HL-60 (cell line): ENCODE results near the gene DNMT3A.

ENCODE experiments used
- DNase-seq, 2 experiments: peaks; one replicate each; pipeline ENCODE4 v3.0.0-alpha.2; 2010 to 2020; ENCODE audit warnings: low read depth in 1 of 2, low spot score in 1 of 2
- H3K27ac ChIP-seq: fragments of 250-450 bp; sonication (Bioruptor Pico); replicated peaks from 2 replicates; pipeline ENCODE4 v1.5.1; 2020; ENCODE audit warnings: mild to moderate bottlenecking, moderate library complexity
- H3K27me3 ChIP-seq: fragments of 250-450 bp; sonication (Bioruptor Pico); 2 replicates; pipeline ENCODE4 v1.5.1; 2021; ENCODE audit warnings: mild to moderate bottlenecking, moderate library complexity; ENCODE audit not compliant: insufficient read depth, poor library complexity, severe bottlenecking
- H3K4me3 ChIP-seq: replicated peaks from 2 replicates; pipeline ENCODE4 v1.5.1; 2011; ENCODE audit warnings: mild to moderate bottlenecking, control low read depth, low read length; ENCODE audit not compliant: insufficient read depth
- GABPA ChIP-seq: IDR thresholded peaks from 2 replicates; pipeline ENCODE4 v1.6.1; 2012; ENCODE audit warnings: low read depth
- POLR2AphosphoS5 ChIP-seq: IDR thresholded peaks from 2 replicates; pipeline ENCODE4 v1.6.1; 2012; ENCODE audit warnings: low read depth
- SPI1 ChIP-seq: IDR thresholded peaks from 2 replicates; pipeline ENCODE4 v1.6.1; 2012; ENCODE audit warnings: low read depth, mild to moderate bottlenecking, borderline replicate concordance
- TF ChIP-seq, protein P1 (sequence below): IDR thresholded peaks from one replicate; pipeline ENCODE4 v1.5.1; 2011; ENCODE audit warnings: low read length, control low read depth, inconsistent platforms; ENCODE audit not compliant: insufficient read depth
- TF ChIP-seq, protein P2 (sequence below): IDR thresholded peaks from 2 replicates; pipeline ENCODE4 v1.6.1; 2012; ENCODE audit warnings: low read depth; ENCODE audit not compliant: insufficient replicate concordance

Gene DNMT3A

DNA sequence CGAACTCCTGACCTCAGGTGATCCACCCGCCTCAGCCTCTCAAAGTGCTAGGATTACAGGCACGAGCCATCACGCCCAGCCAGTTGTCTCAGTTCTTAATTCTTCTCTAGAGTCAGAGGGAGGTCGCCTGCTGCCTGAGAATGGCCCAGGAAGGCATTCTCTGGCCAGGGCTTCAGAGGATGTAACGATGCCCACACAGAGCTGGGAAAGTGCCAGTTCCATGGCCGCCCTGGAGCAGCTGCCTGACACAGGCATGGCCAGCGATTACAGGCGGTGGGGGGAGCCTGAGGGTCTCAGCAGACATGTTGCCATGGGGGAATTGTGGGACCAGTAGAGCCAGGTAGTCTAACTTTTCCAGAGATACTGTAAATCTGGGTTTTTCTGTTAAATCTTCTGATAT lies 25.6 kb upstream of the DNMT3A start:
- TF ChIP-seq SPI1 (no peak), POLR2AphosphoS5 (no peak), GABPA (no peak)
- TF ChIP-seq, protein P1, sequence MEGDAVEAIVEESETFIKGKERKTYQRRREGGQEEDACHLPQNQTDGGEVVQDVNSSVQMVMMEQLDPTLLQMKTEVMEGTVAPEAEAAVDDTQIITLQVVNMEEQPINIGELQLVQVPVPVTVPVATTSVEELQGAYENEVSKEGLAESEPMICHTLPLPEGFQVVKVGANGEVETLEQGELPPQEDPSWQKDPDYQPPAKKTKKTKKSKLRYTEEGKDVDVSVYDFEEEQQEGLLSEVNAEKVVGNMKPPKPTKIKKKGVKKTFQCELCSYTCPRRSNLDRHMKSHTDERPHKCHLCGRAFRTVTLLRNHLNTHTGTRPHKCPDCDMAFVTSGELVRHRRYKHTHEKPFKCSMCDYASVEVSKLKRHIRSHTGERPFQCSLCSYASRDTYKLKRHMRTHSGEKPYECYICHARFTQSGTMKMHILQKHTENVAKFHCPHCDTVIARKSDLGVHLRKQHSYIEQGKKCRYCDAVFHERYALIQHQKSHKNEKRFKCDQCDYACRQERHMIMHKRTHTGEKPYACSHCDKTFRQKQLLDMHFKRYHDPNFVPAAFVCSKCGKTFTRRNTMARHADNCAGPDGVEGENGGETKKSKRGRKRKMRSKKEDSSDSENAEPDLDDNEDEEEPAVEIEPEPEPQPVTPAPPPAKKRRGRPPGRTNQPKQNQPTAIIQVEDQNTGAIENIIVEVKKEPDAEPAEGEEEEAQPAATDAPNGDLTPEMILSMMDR = no peak
- TF ChIP-seq, protein P2, sequence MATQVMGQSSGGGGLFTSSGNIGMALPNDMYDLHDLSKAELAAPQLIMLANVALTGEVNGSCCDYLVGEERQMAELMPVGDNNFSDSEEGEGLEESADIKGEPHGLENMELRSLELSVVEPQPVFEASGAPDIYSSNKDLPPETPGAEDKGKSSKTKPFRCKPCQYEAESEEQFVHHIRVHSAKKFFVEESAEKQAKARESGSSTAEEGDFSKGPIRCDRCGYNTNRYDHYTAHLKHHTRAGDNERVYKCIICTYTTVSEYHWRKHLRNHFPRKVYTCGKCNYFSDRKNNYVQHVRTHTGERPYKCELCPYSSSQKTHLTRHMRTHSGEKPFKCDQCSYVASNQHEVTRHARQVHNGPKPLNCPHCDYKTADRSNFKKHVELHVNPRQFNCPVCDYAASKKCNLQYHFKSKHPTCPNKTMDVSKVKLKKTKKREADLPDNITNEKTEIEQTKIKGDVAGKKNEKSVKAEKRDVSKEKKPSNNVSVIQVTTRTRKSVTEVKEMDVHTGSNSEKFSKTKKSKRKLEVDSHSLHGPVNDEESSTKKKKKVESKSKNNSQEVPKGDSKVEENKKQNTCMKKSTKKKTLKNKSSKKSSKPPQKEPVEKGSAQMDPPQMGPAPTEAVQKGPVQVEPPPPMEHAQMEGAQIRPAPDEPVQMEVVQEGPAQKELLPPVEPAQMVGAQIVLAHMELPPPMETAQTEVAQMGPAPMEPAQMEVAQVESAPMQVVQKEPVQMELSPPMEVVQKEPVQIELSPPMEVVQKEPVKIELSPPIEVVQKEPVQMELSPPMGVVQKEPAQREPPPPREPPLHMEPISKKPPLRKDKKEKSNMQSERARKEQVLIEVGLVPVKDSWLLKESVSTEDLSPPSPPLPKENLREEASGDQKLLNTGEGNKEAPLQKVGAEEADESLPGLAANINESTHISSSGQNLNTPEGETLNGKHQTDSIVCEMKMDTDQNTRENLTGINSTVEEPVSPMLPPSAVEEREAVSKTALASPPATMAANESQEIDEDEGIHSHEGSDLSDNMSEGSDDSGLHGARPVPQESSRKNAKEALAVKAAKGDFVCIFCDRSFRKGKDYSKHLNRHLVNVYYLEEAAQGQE = no peak
- no peaks in the 10 kb centered on the region for H3K27me3 ChIP-seq
- H3K4me3 ChIP-seq = no peak overlapping the region
- H3K27ac ChIP-seq = no peak overlapping the region
- no peak for DNase-seq

DNA sequence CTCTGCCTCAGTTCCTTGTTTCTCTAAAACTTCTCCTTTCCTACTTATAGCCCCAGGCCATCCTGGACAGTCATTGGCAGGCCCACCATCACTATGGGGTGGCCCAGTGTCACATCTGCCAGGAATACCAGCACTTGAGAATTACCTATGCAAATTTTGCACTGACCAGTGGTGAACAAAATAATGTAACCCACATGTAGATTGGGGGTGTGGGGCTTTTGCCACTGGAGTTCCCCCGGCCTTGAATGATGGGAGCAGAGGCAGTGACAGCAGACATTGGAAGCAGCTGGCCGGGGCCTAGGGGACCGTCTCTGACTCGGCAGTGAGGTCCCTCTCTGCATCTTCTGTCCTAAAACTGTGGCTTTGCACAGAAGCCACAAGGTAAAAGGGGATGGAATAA lies 24.9 kb upstream of the DNMT3A start:
- TF ChIP-seq GABPA (no peak), POLR2AphosphoS5 (no peak), SPI1 (no peak)
- TF ChIP-seq, protein P1 = no peak
- TF ChIP-seq, protein P2 = no peak
- no peaks in the 10 kb centered on the region for H3K27me3 ChIP-seq
- DNase-seq = no peak
- H3K27ac ChIP-seq = no peak overlapping the region
- no peak overlapping the region for H3K4me3 ChIP-seq

DNA sequence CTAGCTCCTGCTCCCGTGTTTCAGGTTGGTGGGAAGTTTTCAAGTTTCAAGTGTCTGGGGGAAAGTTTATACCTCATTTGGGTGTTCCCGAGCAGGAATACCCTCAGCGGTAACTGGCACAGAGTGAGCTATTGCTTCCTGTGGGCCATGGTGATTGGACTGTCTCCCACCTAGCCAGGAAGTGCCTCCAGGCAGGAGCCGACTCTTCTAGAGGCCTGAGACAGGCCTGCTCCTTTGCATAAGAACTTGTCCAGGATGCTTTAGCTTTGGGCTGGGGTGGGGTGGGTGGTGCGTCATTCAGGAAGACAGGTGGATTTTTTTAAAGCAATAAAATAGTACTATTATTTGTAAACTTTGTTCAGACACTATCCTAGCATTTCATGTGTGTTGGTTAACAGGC lies 23.5 kb upstream of the DNMT3A start:
- no peak for DNase-seq
- H3K27ac ChIP-seq = no peak overlapping the region
- TF ChIP-seq POLR2AphosphoS5 (no peak), GABPA (no peak), SPI1 (no peak)
- TF ChIP-seq, protein P1 = no peak
- TF ChIP-seq, protein P2 = no peak
- H3K4me3 ChIP-seq = no peak overlapping the region
- H3K27me3 ChIP-seq = no peaks in the 10 kb centered on the region
